ENCODE results near the gene GGCX. TPM values are rescaled to one million over a fixed set of nuclear protein-coding genes. Genes with fewer than 3 reads are reported as not detected.

The GGCX gene
- total RNA-seq, 4 donors from 2014 or later = 18.3 to 33.1 (median 28.2) TPM

- Histone ChIP-seq H3K4me1 (peaks cover 28% of the 10 kb centered on the region in 2 donors), H3K27ac (peak within 1 kb of the TSS; percentile 73 to 92 (median 82)), H3K9me3 (no peaks in the 10 kb centered on the region), H3K27me3 (no peaks in the 10 kb centered on the region), H3K4me3 (peak within 1 kb of the TSS; percentile 8 to 46 (median 26)), H3K36me3 (no peaks in the 10 kb centered on the region)
- intact Hi-C loops (cut with DNase I; ENCODE audit: low total_unique reads) = no loop called here
- no peak for TF ChIP-seq CTCF (IDR thresholded peaks at IDR 0.05 in 4 of 5, conservative IDR thresholded peaks at IDR 0.05 in 1 of 5)
- no peak for TF ChIP-seq POLR2A (IDR thresholded peaks at IDR 0.05)
- peak; percentile 57 to 78 for ATAC-seq
- in situ Hi-C loops (cut with MboI; ENCODE audit: low sequenced_read_pairs in 4 of 4) = no loop called here
- DNase-seq = peak in 1 of 2 donors; percentile 57
These were observed 16.3 kb upstream of the GGCX start, which contains the start of gene VAMP8 for GRCh38 chr2:85577386-85578242. Gene VAMP8 (plus strand): TSS chr2:85577586. CDS start chr2:85577647, 61 bp downstream.

GRCh38 chr2:85577063-85577385 is 15.7 kb upstream of the GGCX start:
- Histone ChIP-seq H3K9me3 (no peaks in the 10 kb centered on the region), H3K4me1 (peaks cover 28% of the 10 kb centered on the region in 2 donors), H3K4me3 (no peak overlapping the region), H3K27me3 (no peaks in the 10 kb centered on the region), H3K36me3 (no peaks in the 10 kb centered on the region), H3K27ac (peak overlapping the region; percentile 73 to 92 (median 82))
- TF ChIP-seq CTCF (IDR thresholded peaks at IDR 0.05 in 4 of 5, conservative IDR thresholded peaks at IDR 0.05 in 1 of 5) = no peak
- no peak for TF ChIP-seq POLR2A (IDR thresholded peaks at IDR 0.05)
- in situ Hi-C loops (cut with MboI; ENCODE audit: low sequenced_read_pairs in 4 of 4) (no loop called here), intact Hi-C loops (cut with DNase I; ENCODE audit: low total_unique reads) (no loop called here)
- DNase-seq (no peak), ATAC-seq (no peak)

GRCh38 chr2:85575739-85576138 is 14.4 kb upstream of the GGCX start:
- no peak for ATAC-seq
- TF ChIP-seq CTCF (IDR thresholded peaks at IDR 0.05 in 4 of 5, conservative IDR thresholded peaks at IDR 0.05 in 1 of 5) (no peak), POLR2A (IDR thresholded peaks at IDR 0.05) (no peak)
- no peak overlapping the region for H3K27ac ChIP-seq
- intact Hi-C loops (cut with DNase I; ENCODE audit: low total_unique reads) = no loop called here
- DNase-seq = no peak
- H3K27me3 ChIP-seq = no peaks in the 10 kb centered on the region
- in situ Hi-C loops (cut with MboI; ENCODE audit: low sequenced_read_pairs in 4 of 4) = no loop called here
- no peaks in the 10 kb centered on the region for H3K9me3 ChIP-seq
- peaks cover 28% of the 10 kb centered on the region in 2 donors for H3K4me1 ChIP-seq
- no peaks in the 10 kb centered on the region for H3K36me3 ChIP-seq
- H3K4me3 ChIP-seq = no peak overlapping the region

- H3K27ac ChIP-seq = no peak overlapping the region
- intact Hi-C loops (cut with DNase I; ENCODE audit: low total_unique reads) = no loop called here
- in situ Hi-C loops (cut with MboI; ENCODE audit: low sequenced_read_pairs in 4 of 4) = no loop called here
These were observed 5.0 kb upstream of the GGCX start for GRCh38 chr2:85566265-85566664.

More at GRCh38 chr2:85566265-85566664, 5.0 kb upstream of the GGCX start:
- no peak for DNase-seq
- Histone ChIP-seq H3K4me3 (no peak overlapping the region), H3K36me3 (no peaks in the 10 kb centered on the region), H3K4me1 (peaks cover 6 to 9% of the 10 kb centered on the region in 2 donors), H3K9me3 (no peaks in the 10 kb centered on the region), H3K27me3 (no peaks in the 10 kb centered on the region)
- ATAC-seq = no peak
- TF ChIP-seq CTCF (IDR thresholded peaks at IDR 0.05 in 4 of 5, conservative IDR thresholded peaks at IDR 0.05 in 1 of 5) = no peak
- no peak for TF ChIP-seq POLR2A (IDR thresholded peaks at IDR 0.05)

Measured in gastrocnemius medialis (tissue), 4 donors.